Astrocyte of the cerebellum (primary cell): ENCODE measurements around the gene PTPRJ.

ENCODE experiments used
- DNase-seq: peaks from one replicate; pipeline ENCODE4 v3.0.0-alpha.2; 2011; ENCODE audit warnings: low read depth
- H3K4me3 ChIP-seq: 2 replicates; pipeline ENCODE4 v1.5.1; 2011; ENCODE audit warnings: mild to moderate bottlenecking, low read depth, low read length, moderate library complexity
- CTCF ChIP-seq: IDR thresholded peaks from 2 replicates; pipeline ENCODE4 v1.5.1; 2012; ENCODE audit warnings: low read length, low read depth, moderate library complexity, mild to moderate bottlenecking; ENCODE audit errors: missing control alignments
- in situ Hi-C: cut with HindIII; loops from 2 replicates; pipeline ENCODE4 v1.10.0; 2017; ENCODE audit warnings: low sequenced_read_pairs

Gene PTPRJ

GRCh38 chr11:48103621-48104567 lies 123.5 kb downstream of the PTPRJ start:
- in situ Hi-C loops: no loop called here
- no peak for DNase-seq
- no peak for TF ChIP-seq CTCF
- H3K4me3 ChIP-seq: no peak overlapping the region

DNA sequence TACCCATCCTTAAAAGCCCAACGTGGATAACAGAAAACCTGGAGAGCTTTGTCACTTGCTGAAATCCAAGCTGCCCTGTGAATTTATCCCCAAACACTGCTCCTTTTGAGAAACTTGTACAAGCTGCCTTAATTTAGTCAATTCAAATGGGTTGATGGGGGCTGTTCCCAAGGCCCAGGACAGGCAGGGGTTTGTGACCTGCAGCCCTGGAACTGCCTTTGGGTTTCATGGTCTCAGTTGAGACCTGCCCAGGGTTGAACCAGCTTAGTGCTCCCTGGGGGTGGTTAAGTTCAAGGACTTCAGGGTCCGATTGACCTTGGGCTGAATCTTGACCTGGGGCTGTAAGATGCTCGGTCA lies 124.2 kb downstream of the PTPRJ start:
- TF ChIP-seq CTCF: no peak
- H3K4me3 ChIP-seq: no peak overlapping the region
- in situ Hi-C loops: no loop called here
- DNase-seq: no peak

GRCh38 chr11:48105096-48105990 lies 125.0 kb downstream of the PTPRJ start:
- no peak overlapping the region for H3K4me3 ChIP-seq
- no peak for DNase-seq
- TF ChIP-seq CTCF: no peak
- in situ Hi-C loops: no loop called here

- DNase-seq: no peak
- in situ Hi-C loops: no loop called here
- no peak for TF ChIP-seq CTCF
- no peak overlapping the region for H3K4me3 ChIP-seq
Observed at GRCh38 chr11:48106166-48106565, 125.8 kb downstream of the PTPRJ start.

GRCh38 chr11:48107188-48107704 lies 126.9 kb downstream of the PTPRJ start:
- H3K4me3 ChIP-seq: no peak overlapping the region
- no peak for DNase-seq
- no peak for TF ChIP-seq CTCF
- in situ Hi-C loops: no loop called here

GRCh38 chr11:48108231-48109045 lies 128.1 kb downstream of the PTPRJ start:
- no peak for DNase-seq
- no peak for TF ChIP-seq CTCF
- in situ Hi-C loops: no loop called here
- H3K4me3 ChIP-seq: no peak overlapping the region
